SK-N-SH (cell line): ENCODE measurements around the gene KIF2A. TPM values are rescaled to one million over a fixed set of nuclear protein-coding genes. Genes with fewer than 3 reads are reported as not detected.

Experiments used
- CTCF ChIA-PET: fragments of 300-600, 350-600 bp; formaldehyde crosslinking; extraction: SDS; loops from one replicate; lab custom pipeline; 2021; lab: Yijun Ruan, JAX
- POLR2A ChIA-PET: fragments of 350-600 bp; sonication (Branson Sonifier 250); formaldehyde crosslinking; extraction: SDS; loops from one replicate; lab custom pipeline; 2020; ENCODE audit warnings: antibody characterized with exemption, inconsistent platforms; lab: Yijun Ruan, JAX
- DNase-seq: peaks from one replicate; pipeline ENCODE4 v3.0.0; 2012
- H2AFZ ChIP-seq: fragments of 200-600 bp; sonication (generic); 2 replicates; pipeline ENCODE4 v1.8.1; 2016; ENCODE audit warnings: antibody characterized with exemption, mild to moderate bottlenecking, low read depth
- H3F3A ChIP-seq: fragments of 200-600 bp; sonication (generic); replicated peaks from 2 replicates; pipeline ENCODE3; 2016; ENCODE audit warnings: antibody characterized with exemption, mild to moderate bottlenecking; ENCODE audit not compliant: insufficient read depth
- H3K27ac ChIP-seq, 2 experiments: fragments of 200-500 bp in 1 of 2; fragments of 200-600 bp in 1 of 2; sonication (Bioruptor generic) in 1 of 2; sonication (generic), shearing (Covaris generic) in 1 of 2; 2 replicates each; pipeline versions ENCODE4 v1.5.1 to v1.6.1; 2014 to 2016; ENCODE audit warnings: low read depth in 2 of 2, inconsistent platforms in 1 of 2, low read length in 1 of 2, mild to moderate bottlenecking in 1 of 2, mixed read lengths in 1 of 2
- H3K27me3 ChIP-seq: fragments of 200-600 bp; sonication (generic), shearing (Covaris generic); 2 replicates; pipeline ENCODE4 v1.6.1; 2016; ENCODE audit warnings: mixed run types; ENCODE audit not compliant: insufficient read depth
- H3K36me3 ChIP-seq, 2 experiments: fragments of 200-500 bp in 1 of 2; fragments of 200-600 bp in 1 of 2; sonication (Bioruptor generic) in 1 of 2; sonication (generic) in 1 of 2; replicated peaks in 1 of 2; 2 replicates each; pipeline versions ENCODE3 to v1.5.1; 2014 to 2016; ENCODE audit warnings: low read length in 1 of 2, mild to moderate bottlenecking in 1 of 2; ENCODE audit not compliant: insufficient read depth in 2 of 2, control insufficient read depth in 1 of 2
- H3K4me1 ChIP-seq, 2 experiments: fragments of 200-500 bp in 1 of 2; fragments of 200-600 bp in 1 of 2; sonication (Bioruptor generic) in 1 of 2; sonication (generic), shearing (Covaris generic) in 1 of 2; 2 replicates each; pipeline versions ENCODE4 v1.5.1 to v1.6.1; 2014 to 2016; ENCODE audit warnings: low read depth in 1 of 2, low read length in 1 of 2, mixed run types in 1 of 2; ENCODE audit not compliant: insufficient read depth in 2 of 2, control insufficient read depth in 1 of 2
- H3K4me2 ChIP-seq: fragments of 200-600 bp; sonication (generic), shearing (Covaris generic); 2 replicates; pipeline ENCODE4 v1.6.1; 2017; ENCODE audit warnings: mixed run types
- H3K4me3 ChIP-seq, 2 experiments: fragments of 200-500 bp in 1 of 2; fragments of 200-600 bp in 1 of 2; sonication (Bioruptor generic) in 1 of 2; sonication (generic), shearing (Covaris generic) in 1 of 2; 2 replicates each; pipeline versions ENCODE4 v1.5.1 to v1.8.1; 2014 to 2016; ENCODE audit warnings: low read depth in 2 of 2, inconsistent platforms in 1 of 2, low read length in 1 of 2, mild to moderate bottlenecking in 1 of 2, mixed read lengths in 1 of 2, moderate library complexity in 1 of 2
- H3K79me2 ChIP-seq: fragments of 200-600 bp; sonication (generic); 2 replicates; pipeline ENCODE4 v1.8.1; 2017; ENCODE audit warnings: mild to moderate bottlenecking; ENCODE audit not compliant: insufficient read depth
- H3K9ac ChIP-seq: fragments of 200-600 bp; sonication (generic); 2 replicates; pipeline ENCODE4 v1.6.1; 2017; ENCODE audit warnings: mixed run types
- H3K9me2 ChIP-seq: fragments of 200-600 bp; sonication (generic); 2 replicates; pipeline ENCODE4 v1.6.1; 2017; ENCODE audit warnings: mixed run types
- H3K9me3 ChIP-seq: fragments of 200-600 bp; sonication (generic); 2 replicates; pipeline ENCODE4 v1.6.1; 2017; ENCODE audit warnings: mixed run types, mild to moderate bottlenecking, moderate library complexity
- H4K20me1 ChIP-seq: fragments of 200-600 bp; sonication (generic); 2 replicates; pipeline ENCODE4 v1.6.1; 2017; ENCODE audit warnings: mild to moderate bottlenecking, mixed run types; ENCODE audit not compliant: insufficient read depth
- CTCF ChIP-seq: fragments of 200-600 bp; sonication (generic); IDR thresholded peaks from 2 replicates; pipeline ENCODE4 v1.6.1; 2017; ENCODE audit warnings: antibody characterized with exemption, mild to moderate bottlenecking, moderate library complexity
- EZH2phosphoT487 ChIP-seq: fragments of 200-600 bp; sonication (generic); IDR thresholded peaks from 2 replicates; pipeline ENCODE4 v1.6.1; 2017; ENCODE audit warnings: low read depth, mixed run types, mild to moderate bottlenecking, antibody characterized with exemption, moderate library complexity, borderline replicate concordance
- FOSL2 ChIP-seq: IDR thresholded peaks from 2 replicates; pipeline ENCODE4 v1.4.0; 2012; ENCODE audit warnings: low read depth, mild to moderate bottlenecking, moderate library complexity, borderline replicate concordance
- GABPA ChIP-seq: IDR thresholded peaks from 2 replicates; pipeline ENCODE4 v1.4.0; 2012; ENCODE audit warnings: low read depth, mild to moderate bottlenecking
- JUND ChIP-seq: IDR thresholded peaks from 2 replicates; pipeline ENCODE4 v1.4.0; 2012
- MAX ChIP-seq: IDR thresholded peaks from 2 replicates; pipeline ENCODE4 v1.4.0; 2012; ENCODE audit warnings: low read depth
- MXI1 ChIP-seq: IDR thresholded peaks from 2 replicates; pipeline ENCODE4 v1.6.1; 2012; ENCODE audit warnings: mild to moderate bottlenecking, low read depth, low read length, improper control_type of control experiment
- POLR2AphosphoS5 ChIP-seq: IDR thresholded peaks from 2 replicates; pipeline ENCODE4 v1.6.1; 2012; ENCODE audit warnings: low read depth, low read length
- RAD21 ChIP-seq: IDR thresholded peaks from 2 replicates; pipeline ENCODE4 v1.6.1; 2012; ENCODE audit warnings: mild to moderate bottlenecking, low read length
- RCOR1 ChIP-seq: fragments of 150-350 bp; IDR thresholded peaks from 2 replicates; pipeline ENCODE4 v1.6.1; 2017; ENCODE audit warnings: antibody characterized with exemption, low read length
- REST ChIP-seq: IDR thresholded peaks from 2 replicates; pipeline ENCODE4 v1.6.1; 2012; ENCODE audit warnings: mild to moderate bottlenecking, low read depth, low read length, moderate library complexity
- TCF12 ChIP-seq: IDR thresholded peaks from 2 replicates; pipeline ENCODE4 v1.4.0; 2012
- USF1 ChIP-seq: IDR thresholded peaks from 2 replicates; pipeline ENCODE4 v1.4.0; 2012; ENCODE audit warnings: low read depth, borderline replicate concordance
- WGBS: methylation state at CpG from one replicate; pipeline ENCODE4 v1.1.6; 2017; ENCODE audit warnings: low lambda C conversion rate; 5-methylcytosine and 5-hydroxymethylcytosine counted together
- polyA plus RNA-seq, 3 experiments: library from polyadenylated mRNA; depleted of rRNA; stranded (reverse); fragments of >200 nt; gene quantifications; 2 replicates each; pipeline ENCODE4 v1.2.3, GENCODE V29; 2012

KIF2A gene
- polyA plus RNA-seq, 1 of the 3 experiments (the other 2 are of a cell fraction) = 14.3 TPM

- Histone ChIP-seq H3K27ac (no peak overlapping the region), H3F3A (peaks cover 3% of the 10 kb centered on the region), H3K4me1 (peaks cover 0 to 3% of the 10 kb centered on the region in 2 experiments; a peak in 1 of 4 replicates), H4K20me1 (peaks cover 50% of the 10 kb centered on the region; the same call in 1 of the 2 replicates), H3K9me2 (no peaks in the 10 kb centered on the region), H3K79me2 (peaks cover 93% of the 10 kb centered on the region), H3K36me3 (no peaks in the 10 kb centered on the region), H3K4me3 (no peak overlapping the region), H3K4me2 (no peak overlapping the region), H3K9me3 (no peaks in the 10 kb centered on the region), H3K9ac (no peak overlapping the region), H2AFZ (no peak overlapping the region), H3K27me3 (no peaks in the 10 kb centered on the region)
- ChIA-PET CTCF (interaction anchor here (1.2 kb wide), 1 partner anchor 44 kb away, joined by 4 read pairs; no protein-coding TSS in a partner anchor), POLR2A (no interaction called here)
- TF ChIP-seq MAX (no peak), GABPA (no peak), REST (no peak), RCOR1 (no peak), TCF12 (no peak), JUND (no peak), FOSL2 (no peak), CTCF (no peak), EZH2phosphoT487 (no peak), MXI1 (no peak), USF1 (no peak), RAD21 (no peak), POLR2AphosphoS5 (no peak)
- WGBS = 97% methylated on average over 2 of the region's 2 CpGs
- no peak for DNase-seq
Observed at GRCh38 chr5:62340979-62341378, 35.0 kb downstream of the KIF2A start.
